H1 (cell line): ENCODE data around the gene TRAP1. TPM values are rescaled to one million over a fixed set of nuclear protein-coding genes. Genes with fewer than 3 reads are reported as not detected.
A peak's percentile ranks its signal among the peaks of the same experiment; 100 is the strongest.

ENCODE experiments used
- CTCF ChIA-PET: fragments of 300-600 bp; sonication (Branson Sonifier 250); formaldehyde crosslinking; loops from one replicate; lab custom pipeline; 2021; ENCODE audit not compliant: partially characterized antibody; lab: Charles Lee
- POLR2A ChIA-PET: fragments of 300-600 bp; sonication (Branson Sonifier 250); formaldehyde crosslinking; loops from one replicate; lab custom pipeline; 2021; ENCODE audit warnings: inconsistent platforms; ENCODE audit not compliant: partially characterized antibody; lab: Charles Lee
- DNase-seq, 2 experiments: peaks; one replicate each; pipeline versions ENCODE4 v3.0.0 to v3.0.0-alpha.2; 2010 to 2022; ENCODE audit warnings: low spot score in 2 of 2, low read depth in 1 of 2, mixed read lengths in 1 of 2
- FAIRE-seq: peaks from 2 replicates; lab custom pipeline; 2011; peaks lifted over from hg19 to GRCh38; lab: Jason Lieb, UNC
- H2AFZ ChIP-seq: 2 replicates; pipeline ENCODE4 v1.8.1; 2012; ENCODE audit warnings: low read length, inconsistent platforms
- H2AK5ac ChIP-seq: 2 replicates; pipeline ENCODE4 v1.6.1; 2013; ENCODE audit warnings: low read depth, low read length
- H2BK120ac ChIP-seq: replicated peaks from 2 replicates; pipeline ENCODE3; 2013; ENCODE audit warnings: low read depth, low read length, inconsistent platforms
- H2BK12ac ChIP-seq: 2 replicates; pipeline ENCODE4 v1.6.1; 2013; ENCODE audit warnings: low read depth, low read length
- H2BK15ac ChIP-seq: 2 replicates; pipeline ENCODE4 v1.6.1; 2013; ENCODE audit warnings: low read length
- H2BK20ac ChIP-seq: 2 replicates; pipeline ENCODE4 v1.6.1; 2013; ENCODE audit warnings: low read length
- H2BK5ac ChIP-seq: 2 replicates; pipeline ENCODE4 v1.6.1; 2013; ENCODE audit warnings: low read depth, low read length
- H3K14ac ChIP-seq: 2 replicates; pipeline ENCODE4 v1.6.1; 2013; ENCODE audit warnings: inconsistent platforms; ENCODE audit not compliant: insufficient read length
- H3K18ac ChIP-seq: 2 replicates; pipeline ENCODE4 v1.6.1; 2013; ENCODE audit warnings: low read length; ENCODE audit errors: extremely low read depth
- H3K23ac ChIP-seq: 2 replicates; pipeline ENCODE4 v1.6.1; 2013; ENCODE audit warnings: inconsistent platforms; ENCODE audit not compliant: insufficient read length
- H3K23me2 ChIP-seq: 2 replicates; pipeline ENCODE4 v1.6.1; 2013; ENCODE audit warnings: low read depth, low read length
- H3K27ac ChIP-seq: 2 replicates; pipeline ENCODE4 v1.6.1; 2011; ENCODE audit warnings: low read depth, low read length, inconsistent platforms
- H3K27me3 ChIP-seq, 4 experiments: replicated peaks in 1 of 4; 1 replicate in 1 of 4; 2 replicates in 3 of 4; pipeline versions ENCODE4 v1.6.1 to v1.8.1; 2011 to 2013; ENCODE audit warnings: low read length in 3 of 4, mild to moderate bottlenecking in 3 of 4, inconsistent platforms in 2 of 4, mixed read lengths in 2 of 4, moderate library complexity in 1 of 4; ENCODE audit not compliant: control insufficient read depth in 3 of 4, insufficient read depth in 3 of 4; ENCODE audit errors: extremely low read depth in 1 of 4
- H3K36me3 ChIP-seq, 4 experiments: 2 replicates each; pipeline versions ENCODE4 v1.6.1 to v1.8.1; 2011 to 2013; ENCODE audit warnings: mild to moderate bottlenecking in 4 of 4, low read length in 3 of 4, moderate library complexity in 2 of 4, control low read depth in 1 of 4, inconsistent platforms in 1 of 4; ENCODE audit not compliant: insufficient read depth in 4 of 4, control insufficient read depth in 2 of 4
- H3K4ac ChIP-seq: replicated peaks from 2 replicates; pipeline ENCODE3; 2013; ENCODE audit warnings: low read length, low read depth, mixed read lengths, inconsistent platforms; ENCODE audit not compliant: insufficient read length
- H3K4me1 ChIP-seq, 4 experiments: replicated peaks in 1 of 4; 1 replicate in 1 of 4; 2 replicates in 3 of 4; pipeline versions ENCODE4 v1.6.1 to v1.8.1; 2011 to 2013; ENCODE audit warnings: low read length in 3 of 4, inconsistent platforms in 2 of 4, mixed read lengths in 1 of 4; ENCODE audit not compliant: insufficient read depth in 4 of 4, control insufficient read depth in 3 of 4
- H3K4me2 ChIP-seq, 2 experiments: 2 replicates each; pipeline versions ENCODE4 v1.6.1 to v1.8.1; 2011 to 2013; ENCODE audit warnings: low read depth in 2 of 2, low read length in 2 of 2, control low read depth in 1 of 2, inconsistent platforms in 1 of 2, mild to moderate bottlenecking in 1 of 2; ENCODE audit not compliant: insufficient read depth in 1 of 2
- H3K4me3 ChIP-seq, 4 experiments: fragments of 200-600, 300-600 bp in 1 of 4; sonication (generic), shearing (Covaris generic), sonication (Bioruptor Twin) in 1 of 4; 2 replicates each; pipeline versions ENCODE4 v1.5.1 to v1.8.1; 2011 to 2016; ENCODE audit warnings: low read length in 4 of 4, low read depth in 3 of 4, control low read depth in 2 of 4, inconsistent platforms in 2 of 4, mild to moderate bottlenecking in 2 of 4, mixed read lengths in 1 of 4, moderate library complexity in 1 of 4; ENCODE audit not compliant: insufficient read depth in 2 of 4; ENCODE audit errors: extremely low read depth in 1 of 4
- H3K56ac ChIP-seq: replicated peaks from 2 replicates; pipeline ENCODE3; 2013; ENCODE audit warnings: low read depth, mild to moderate bottlenecking, mixed read lengths, low read length, inconsistent platforms; ENCODE audit not compliant: insufficient read length
- H3K79me1 ChIP-seq: 2 replicates; pipeline ENCODE4 v1.6.1; 2013; ENCODE audit warnings: low read depth, low read length, control low read depth
- H3K79me2 ChIP-seq, 2 experiments: 2 replicates each; pipeline versions ENCODE4 v1.6.1 to v1.8.1; 2012 to 2013; ENCODE audit warnings: low read length in 2 of 2, mild to moderate bottlenecking in 2 of 2, inconsistent platforms in 1 of 2; ENCODE audit not compliant: insufficient read depth in 2 of 2, control insufficient read depth in 1 of 2
- H3K9ac ChIP-seq, 4 experiments: replicated peaks in 1 of 4; 1 replicate in 1 of 4; 2 replicates in 3 of 4; pipeline versions ENCODE4 v1.6.1 to v1.8.1; 2011 to 2013; ENCODE audit warnings: low read depth in 3 of 4, low read length in 3 of 4, control low read depth in 2 of 4, mild to moderate bottlenecking in 2 of 4, moderate library complexity in 2 of 4, inconsistent platforms in 1 of 4; ENCODE audit errors: extremely low read depth in 1 of 4
- H3K9me3 ChIP-seq, 2 experiments: 2 replicates each; pipeline versions ENCODE4 v1.6.1 to v1.8.1; 2012 to 2013; ENCODE audit warnings: mild to moderate bottlenecking in 2 of 2, moderate library complexity in 2 of 2, control low read depth in 1 of 2, inconsistent platforms in 1 of 2, low read depth in 1 of 2, low read length in 1 of 2, mixed read lengths in 1 of 2; ENCODE audit not compliant: insufficient read depth in 2 of 2
- H4K20me1 ChIP-seq, 2 experiments: replicated peaks in 1 of 2; 2 replicates each; pipeline versions ENCODE3 to v1.8.1; 2011 to 2013; ENCODE audit warnings: inconsistent platforms in 2 of 2, low read length in 2 of 2, mild to moderate bottlenecking in 1 of 2; ENCODE audit not compliant: insufficient read depth in 2 of 2, control insufficient read depth in 1 of 2
- H4K5ac ChIP-seq: 2 replicates; pipeline ENCODE4 v1.6.1; 2013; ENCODE audit warnings: low read length, low read depth, mixed read lengths, inconsistent platforms; ENCODE audit not compliant: insufficient read length
- H4K8ac ChIP-seq: 2 replicates; pipeline ENCODE4 v1.8.0; 2013; ENCODE audit warnings: mild to moderate bottlenecking, moderate library complexity, low read length, inconsistent platforms; ENCODE audit not compliant: insufficient read depth; ENCODE audit errors: extremely low read depth
- H4K91ac ChIP-seq: replicated peaks from 2 replicates; pipeline ENCODE3; 2013; ENCODE audit warnings: low read length, mixed read lengths, inconsistent platforms; ENCODE audit not compliant: insufficient read length
- CREB1 ChIP-seq: IDR thresholded peaks from 2 replicates; pipeline ENCODE4 v1.6.1; 2012; ENCODE audit warnings: inconsistent platforms
- EZH2 ChIP-seq: fragments of 200-600 bp; sonication (generic); IDR thresholded peaks from 2 replicates; pipeline ENCODE4 v1.7.1; 2012; ENCODE audit warnings: low read depth, mild to moderate bottlenecking, moderate library complexity, low read length, inconsistent platforms; ENCODE audit not compliant: severe bottlenecking
- FOSL1 ChIP-seq: IDR thresholded peaks from 2 replicates; pipeline ENCODE4 v1.6.1; 2011; ENCODE audit warnings: mild to moderate bottlenecking, low read depth, low read length, moderate library complexity; ENCODE audit not compliant: insufficient read depth
- GABPA ChIP-seq: IDR thresholded peaks from 2 replicates; pipeline ENCODE4 v1.6.1; 2011; ENCODE audit warnings: mild to moderate bottlenecking, low read length, moderate library complexity, borderline replicate concordance; ENCODE audit not compliant: insufficient read depth
- KDM4A ChIP-seq: IDR thresholded peaks from one replicate; pipeline ENCODE4 v1.7.1; 2012; ENCODE audit warnings: low read depth, mild to moderate bottlenecking, moderate library complexity, low read length, inconsistent platforms; ENCODE audit not compliant: severe bottlenecking
- POU5F1 ChIP-seq: IDR thresholded peaks from 2 replicates; pipeline ENCODE4 v1.6.1; 2011; ENCODE audit warnings: low read depth, mild to moderate bottlenecking, low read length, moderate library complexity
- RAD21 ChIP-seq, 2 experiments: IDR thresholded peaks in 1 of 2; conservative IDR thresholded peaks in 1 of 2; 2 replicates each; pipeline ENCODE4 v1.6.1; 2011; ENCODE audit warnings: low read depth in 2 of 2, low read length in 2 of 2, improper control_type of control experiment in 1 of 2, inconsistent platforms in 1 of 2, mild to moderate bottlenecking in 1 of 2, moderate library complexity in 1 of 2
- RBBP5 ChIP-seq: IDR thresholded peaks from 2 replicates; pipeline ENCODE4 v1.7.1; 2012; ENCODE audit warnings: low read depth, mild to moderate bottlenecking, inconsistent platforms, low read length, moderate library complexity, borderline replicate concordance
- YY1 ChIP-seq: IDR thresholded peaks from 2 replicates; pipeline ENCODE4 v1.6.1; 2011; ENCODE audit warnings: low read depth, mild to moderate bottlenecking, low read length
- WGBS, 2 experiments: shearing (Covaris generic) in 1 of 2; methylation state at CpG; one replicate each; pipeline versions ENCODE4 v1.1.6 to v1.1.7; 2013 to 2015; ENCODE audit warnings: low lambda C conversion rate in 2 of 2, mixed read lengths in 2 of 2, inconsistent platforms in 1 of 2, low coverage in 1 of 2, missing lambda C conversion rate in 1 of 2; ENCODE audit not compliant: insufficient replicate concordance in 2 of 2, insufficient coverage in 1 of 2, insufficient read length in 1 of 2; ENCODE audit errors: extremely low coverage in 1 of 2, missing lambda C conversion rate in 1 of 2; 5-methylcytosine and 5-hydroxymethylcytosine counted together
- polyA plus RNA-seq, 7 experiments: library from polyadenylated mRNA; depleted of rRNA in 3 of 7; stranded (reverse) in 5 of 7; unstranded in 2 of 7; fragments of >200 nt in 5 of 7; fragments of 200-250 nt in 2 of 7; gene quantifications; 1 replicate in 5 of 7; 2 replicates in 1 of 7; 4 replicates in 1 of 7; pipeline versions ENCODE4 v1.2.1 to v1.2.3, GENCODE V29; 2011 to 2013; ENCODE audit warnings: missing spikeins in 2 of 7, mixed read lengths in 2 of 7
- total RNA-seq: library from RNA; stranded (reverse); fragmentation: NEBNext Ultra II Directional; extraction: Animal tissue kit (Norgen Biotek cat#: 25700); gene quantifications from 2 replicates; pipeline ENCODE4 v1.2.1, GENCODE V29; 2021
- TF ChIP-seq, protein P1 (sequence below): IDR thresholded peaks from 2 replicates; pipeline ENCODE4 v1.6.1; 2012; ENCODE audit warnings: inconsistent platforms
- TF ChIP-seq, protein P2 (sequence below): IDR thresholded peaks from 2 replicates; pipeline ENCODE4 v1.6.1; 2012; ENCODE audit warnings: inconsistent platforms

TRAP1 gene
- total and polyA plus RNA-seq, 2 of the 8 experiments (the other 6 are each of a cell fraction or from before 2014, with no cell fraction given) = 215 to 283 TPM

DNA sequence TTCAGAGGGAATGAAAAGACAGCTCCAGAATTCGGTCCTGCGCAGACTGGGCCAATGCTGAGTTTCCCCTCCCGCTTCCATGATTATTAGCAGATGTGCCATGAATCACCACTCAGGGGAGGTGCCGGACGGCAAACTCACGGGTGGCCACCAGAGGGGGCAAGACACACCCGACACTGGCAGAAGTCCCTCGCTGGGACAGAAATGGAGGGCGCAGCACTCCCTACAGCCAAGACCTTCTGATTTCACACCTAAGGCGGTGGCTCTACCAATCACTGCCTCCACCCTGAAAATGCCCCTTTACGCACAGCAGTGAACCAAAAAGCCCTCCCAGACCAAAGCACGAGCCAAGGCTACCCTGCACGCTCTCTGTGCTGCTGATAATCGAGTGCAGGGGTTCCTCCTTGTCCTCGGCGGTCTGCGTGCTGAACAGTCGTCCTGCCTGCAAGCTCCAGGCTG lies 26.8 kb downstream of the TRAP1 start:
- no peak overlapping the region for H2AFZ ChIP-seq
- H2BK5ac ChIP-seq = peak overlapping the region; percentile 60; the same call in 1 of the 2 replicates
- H4K91ac ChIP-seq = no peak overlapping the region
- H3K9me3 ChIP-seq = no peaks in the 10 kb centered on the region
- H3K18ac ChIP-seq = no peak overlapping the region
- H3K79me1 ChIP-seq = peaks cover 2% of the 10 kb centered on the region; the same call in 1 of the 2 replicates
- H2BK120ac ChIP-seq = no peak overlapping the region
- H3K23ac ChIP-seq = no peak overlapping the region
- H3K4me1 ChIP-seq = no peaks in the 10 kb centered on the region
- no peaks in the 10 kb centered on the region for H3K27me3 ChIP-seq
- H3K27ac ChIP-seq = no peak overlapping the region
- H4K20me1 ChIP-seq = peaks cover 9 to 11% of the 10 kb centered on the region in 2 experiments
- H4K8ac ChIP-seq = no peak overlapping the region
- H3K4me2 ChIP-seq = no peak overlapping the region
- CTCF ChIA-PET = interaction anchor here (0.8 to 3.1 kb wide), 20 partner anchors 9 to 143 kb away, joined by 3 to 28 read pairs (median 4); no protein-coding TSS in a partner anchor
- H3K79me2 ChIP-seq = peaks cover 0 to 18% of the 10 kb centered on the region in 2 experiments; a peak in 3 of 4 replicates
- H3K9ac ChIP-seq = no peak overlapping the region
- no peak overlapping the region for H2BK12ac ChIP-seq
- H2BK20ac ChIP-seq = no peak overlapping the region
- no peak overlapping the region for H3K56ac ChIP-seq
- H2AK5ac ChIP-seq = no peak overlapping the region
- DNase-seq (peak; percentile 78 to 95), FAIRE-seq (no peak)
- WGBS, 2 experiments = 71% methylated on average over 18 of the region's 18 CpGs; no CpG with 5 or more reads in 1 of the 2 experiments
- no peak overlapping the region for H2BK15ac ChIP-seq
- H4K5ac ChIP-seq = no peak overlapping the region
- peaks cover 18 to 39% (median 28%) of the 10 kb centered on the region in 4 experiments for H3K36me3 ChIP-seq
- no peak overlapping the region for H3K4me3 ChIP-seq
- no peaks in the 10 kb centered on the region for H3K23me2 ChIP-seq
- no peak overlapping the region for H3K14ac ChIP-seq
- POLR2A ChIA-PET = interaction anchor here (1.2 to 2.0 kb wide), 2 partner anchors 14 to 27 kb away, joined by 3 to 5 read pairs; partner anchors contain the start of gene TRAP1
- no peak overlapping the region for H3K4ac ChIP-seq
- TF ChIP-seq FOSL1 = no peak
- no peak for TF ChIP-seq KDM4A
- no peak for TF ChIP-seq POU5F1
- peak; percentile 69; the same call in 1 of the 2 replicates for TF ChIP-seq YY1
- TF ChIP-seq CREB1 = 0 out of 2 replicates have a peak, but pooled peaks have one; percentile 27
- TF ChIP-seq, protein P1, sequence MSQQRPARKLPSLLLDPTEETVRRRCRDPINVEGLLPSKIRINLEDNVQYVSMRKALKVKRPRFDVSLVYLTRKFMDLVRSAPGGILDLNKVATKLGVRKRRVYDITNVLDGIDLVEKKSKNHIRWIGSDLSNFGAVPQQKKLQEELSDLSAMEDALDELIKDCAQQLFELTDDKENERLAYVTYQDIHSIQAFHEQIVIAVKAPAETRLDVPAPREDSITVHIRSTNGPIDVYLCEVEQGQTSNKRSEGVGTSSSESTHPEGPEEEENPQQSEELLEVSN = peak; percentile 57; the same call in 1 of the 2 replicates
- no peak for TF ChIP-seq EZH2
- TF ChIP-seq, protein P2, sequence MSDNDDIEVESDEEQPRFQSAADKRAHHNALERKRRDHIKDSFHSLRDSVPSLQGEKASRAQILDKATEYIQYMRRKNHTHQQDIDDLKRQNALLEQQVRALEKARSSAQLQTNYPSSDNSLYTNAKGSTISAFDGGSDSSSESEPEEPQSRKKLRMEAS = peak; percentile 51; the same call in 1 of the 2 replicates
- peak; percentile 28; the same call in 1 of the 2 replicates for TF ChIP-seq GABPA
- peak; percentile 82 to 83 for TF ChIP-seq RAD21 (IDR thresholded peaks at IDR 0.05 in 1 of 2, conservative IDR thresholded peaks at IDR 0.05 in 1 of 2; ENCODE audit: low read depth in 2 of 2, low read length in 2 of 2)
- TF ChIP-seq RBBP5 = no peak
